Liver (tissue), 3 donors: ENCODE results near the gene IARS1.

Source experiments
- CTCF ChIP-seq: fragments of 150-350 bp; IDR thresholded peaks from 2 replicates; pipeline ENCODE4 v1.5.1; 2017; ENCODE audit warnings: improper control_type of control experiment, low read depth, low read length; ENCODE audit not compliant: missing input control
- FOXA1 ChIP-seq: IDR thresholded peaks from 2 replicates; pipeline ENCODE4 v1.6.1; 2016; ENCODE audit warnings: antibody characterized with exemption
- JUND ChIP-seq, 2 donors: IDR thresholded peaks; 2 replicates each; pipeline ENCODE4 v1.6.1; 2016; ENCODE audit warnings: antibody characterized with exemption in 2 of 2
- SP1 ChIP-seq: IDR thresholded peaks from 2 replicates; pipeline ENCODE4 v1.6.1; 2018; ENCODE audit warnings: antibody characterized with exemption, mild to moderate bottlenecking
- TAF1 ChIP-seq: conservative IDR thresholded peaks from 2 replicates; pipeline ENCODE4 v1.6.1; 2016; ENCODE audit warnings: antibody characterized with exemption, mild to moderate bottlenecking
- YY1 ChIP-seq: IDR thresholded peaks from 2 replicates; pipeline ENCODE4 v1.6.1; 2016; ENCODE audit warnings: antibody characterized with exemption, mild to moderate bottlenecking
- ZBTB33 ChIP-seq: IDR thresholded peaks from 2 replicates; pipeline ENCODE4 v1.6.1; 2016; ENCODE audit warnings: antibody characterized with exemption
- donor health status: healthy.
- donor health status: healthy.

- TF ChIP-seq JUND (IDR thresholded peaks at IDR 0.05): no peak
- TF ChIP-seq SP1: no peak
- TF ChIP-seq CTCF: no peak
- no peak for TF ChIP-seq TAF1
- TF ChIP-seq FOXA1: no peak
- TF ChIP-seq YY1: no peak
- no peak for TF ChIP-seq ZBTB33
These were observed 17.0 kb downstream of the IARS1 start for GRCh38 chr9:92276331-92277032.
